Measurements from ENCODE around the gene OR2T8.
"Not testable (repeated sequence)": the region's sequence is repeated elsewhere in the genome, so short reads cannot be mapped to it uniquely, and the experiment has no call there.

Gene OR2T8

GRCh38 chr1:247919952-247920351 lies at the start of gene OR2T8:
OR2T8 (plus strand) TSS chr1:247920252; CDS start chr1:247921018, 766 bp downstream.
- intact Hi-C loops (cut with DNase I): no loop called here
- DNase-seq: no peak

- intact Hi-C loops (cut with DNase I): no loop called here
- DNase-seq: no peak
These were observed 36.7 kb upstream of the OR2T8 start for GRCh38 chr1:247883346-247883745.

GRCh38 chr1:247884797-247885413 lies 35.1 kb upstream of the OR2T8 start:
- no peak for DNase-seq
- intact Hi-C loops (cut with DNase I): no loop called here

GRCh38 chr1:247895163-247895637 lies 24.9 kb upstream of the OR2T8 start, which contains the start of gene OR2W3:
OR2W3 (plus strand) TSS chr1:247895587; CDS start chr1:247895587, 0 bp downstream.
- no peak for DNase-seq
- intact Hi-C loops (cut with DNase I): no loop called here

- no peak for DNase-seq
- intact Hi-C loops (cut with DNase I): no loop called here
These were observed 24.1 kb upstream of the OR2T8 start for GRCh38 chr1:247895976-247896375.

GRCh38 chr1:247904122-247904521 lies 15.9 kb upstream of the OR2T8 start:
- DNase-seq: no peak
- intact Hi-C loops (cut with DNase I): no loop called here

- intact Hi-C loops (cut with DNase I): no loop called here
These were observed 14.9 kb upstream of the OR2T8 start for GRCh38 chr1:247905181-247905580.

GRCh38 chr1:247905910-247906503 lies 14.0 kb upstream of the OR2T8 start:
- intact Hi-C loops (cut with DNase I): no loop called here
- DNase-seq: no peak

More at GRCh38 chr1:247905181-247905580, 14.9 kb upstream of the OR2T8 start:
- DNase-seq: no peak

GRCh38 chr1:247906504-247907047 lies 13.5 kb upstream of the OR2T8 start:
- intact Hi-C loops (cut with DNase I): no loop called here
- no peak for DNase-seq

GRCh38 chr1:247908766-247909165 lies 11.3 kb upstream of the OR2T8 start:
- DNase-seq: no peak
- intact Hi-C loops (cut with DNase I): no loop called here

- intact Hi-C loops (cut with DNase I): no loop called here
- no peak for DNase-seq
These were observed 6.3 kb upstream of the OR2T8 start for GRCh38 chr1:247913786-247914185.

GRCh38 chr1:247914941-247915662 lies 5.0 kb upstream of the OR2T8 start:
- intact Hi-C loops (cut with DNase I): no loop called here
- DNase-seq: no peak

GRCh38 chr1:247923941-247924340 lies 3.9 kb downstream of the OR2T8 start:
- DNase-seq: peak in 1 of 10 donors; percentile 43
- intact Hi-C loops (cut with DNase I): no loop called here

GRCh38 chr1:247924868-247925267 lies 4.8 kb downstream of the OR2T8 start, which contains the start of gene OR2AJ1:
OR2AJ1 (plus strand) TSS chr1:247924889; CDS start chr1:247933769, 8,880 bp downstream.
- intact Hi-C loops (cut with DNase I): no loop called here
- no peak for DNase-seq

GRCh38 chr1:247933989-247934388 lies 13.9 kb downstream of the OR2T8 start:
- intact Hi-C loops (cut with DNase I): no loop called here
- DNase-seq: no peak

GRCh38 chr1:247935781-247936180 lies 15.7 kb downstream of the OR2T8 start:
- peak in 1 of 10 donors; percentile 71 for DNase-seq

GRCh38 chr1:247936415-247936814 lies 16.4 kb downstream of the OR2T8 start:
- intact Hi-C loops (cut with DNase I): no loop called here
- no peak for DNase-seq

More at GRCh38 chr1:247935781-247936180, 15.7 kb downstream of the OR2T8 start:
- intact Hi-C loops (cut with DNase I): no loop called here

- intact Hi-C loops (cut with DNase I): not testable (repeated sequence)
- DNase-seq: peak; percentile 71 to 96 (median 81)
These were observed 17.1 kb downstream of the OR2T8 start for GRCh38 chr1:247936965-247937734.

GRCh38 chr1:247942624-247943023 lies 22.6 kb downstream of the OR2T8 start:
- DNase-seq: no peak
- intact Hi-C loops (cut with DNase I): no loop called here

- DNase-seq: no peak
- intact Hi-C loops (cut with DNase I): no loop called here
These were observed 28.5 kb downstream of the OR2T8 start, which contains the start of gene OR2L8 for GRCh38 chr1:247948558-247948957. OR2L8 (plus strand) TSS chr1:247948858; CDS start chr1:247948858, 0 bp downstream.

Data from posterior cingulate gyrus (tissue), 11 donors.